PC-9 (cell line): ENCODE results near the gene USP11. TPM values are rescaled to one million over a fixed set of nuclear protein-coding genes. Genes with fewer than 3 reads are reported as not detected.
"Not testable (repeated sequence)": the region's sequence is repeated elsewhere in the genome, so short reads cannot be mapped to it uniquely, and the experiment has no call there.

Experiments used
- BruUV-seq: library from RNA; stranded (reverse); fragments of 400-500 nt; replicated peaks from 2 replicates; lab custom pipeline; 2021; lab: Mats Ljungman, UMichigan
- CTCF ChIA-PET: fragments of 300-600 bp; sonication (Branson Sonifier 250); formaldehyde crosslinking; loops from one replicate; lab custom pipeline; 2022; ENCODE audit warnings: antibody characterized with exemption; lab: Charles Lee
- POLR2A ChIA-PET: fragments of 300-600 bp; sonication (Branson Sonifier 250); formaldehyde crosslinking; loops from one replicate; lab custom pipeline; 2022; ENCODE audit warnings: antibody characterized with exemption; ENCODE audit not compliant: unreplicated experiment; lab: Charles Lee
- DNase-seq, 2 experiments: peaks; one replicate each; pipeline versions ENCODE4 v3.0.0 to v3.0.0-alpha.2; 2015 to 2022; ENCODE audit warnings: mixed read lengths in 1 of 2
- H2AFZ ChIP-seq: fragments of 200-600 bp; sonication (generic); 2 replicates; pipeline ENCODE4 v1.8.1; 2017; ENCODE audit warnings: antibody characterized with exemption
- H3F3A ChIP-seq: fragments of 200-600 bp; sonication (generic); 2 replicates; pipeline ENCODE4 v1.8.1; 2017; ENCODE audit warnings: antibody characterized with exemption, mild to moderate bottlenecking, low read depth; ENCODE audit not compliant: insufficient read depth
- H3K27ac ChIP-seq: fragments of 200-600 bp; sonication (generic); 2 replicates; pipeline ENCODE4 v1.6.1; 2016; ENCODE audit warnings: mixed run types
- H3K27me3 ChIP-seq: fragments of 200-600 bp; sonication (generic); 2 replicates; pipeline ENCODE4 v1.6.1; 2016; ENCODE audit warnings: low read depth, mixed run types; ENCODE audit not compliant: insufficient read depth
- H3K36me3 ChIP-seq: fragments of 200-600 bp; sonication (generic); 2 replicates; pipeline ENCODE4 v1.6.1; 2016; ENCODE audit warnings: low read depth, mixed run types
- H3K4me1 ChIP-seq: fragments of 200-600 bp; sonication (generic); replicated peaks from 2 replicates; pipeline ENCODE4 v1.6.1; 2016; ENCODE audit warnings: mixed run types; ENCODE audit not compliant: insufficient read depth
- H3K4me2 ChIP-seq: fragments of 200-600 bp; sonication (generic); 2 replicates; pipeline ENCODE4 v1.6.1; 2017; ENCODE audit warnings: mixed run types
- H3K4me3 ChIP-seq: fragments of 200-600 bp; sonication (generic); 2 replicates; pipeline ENCODE4 v1.6.1; 2016; ENCODE audit warnings: mixed run types
- H3K79me2 ChIP-seq: fragments of 200-600 bp; sonication (generic); 2 replicates; pipeline ENCODE4 v1.6.1; 2017; ENCODE audit warnings: low read depth, mixed run types
- H3K9me2 ChIP-seq: fragments of 200-600 bp; sonication (generic); 2 replicates; pipeline ENCODE4 v1.8.1; 2017; ENCODE audit warnings: mild to moderate bottlenecking; ENCODE audit not compliant: insufficient read depth
- H3K9me3 ChIP-seq: fragments of 200-600 bp; sonication (generic); 2 replicates; pipeline ENCODE4 v1.8.1; 2016; ENCODE audit warnings: low read depth; ENCODE audit not compliant: insufficient read depth
- H4K20me1 ChIP-seq: fragments of 200-600 bp; sonication (generic); 2 replicates; pipeline ENCODE4 v1.8.1; 2017; ENCODE audit not compliant: insufficient read depth
- CTCF ChIP-seq: fragments of 200-600 bp; sonication (generic); conservative IDR thresholded peaks from 2 replicates; pipeline ENCODE4 v1.6.1; 2017; ENCODE audit warnings: mixed run types, antibody characterized with exemption, mild to moderate bottlenecking, moderate library complexity
- EZH2 ChIP-seq: fragments of 200-600 bp; sonication (generic); IDR thresholded peaks from 2 replicates; pipeline ENCODE4 v1.8.0; 2017; ENCODE audit warnings: antibody characterized with exemption, low read depth
- intact Hi-C: fragments of 100-400 bp; cut with micrococcal nuclease; formaldehyde crosslinking; loops from one replicate; pipeline ENCODE4 v1.10.0; 2022; ENCODE audit not compliant: unreplicated experiment
- total RNA-seq: library from RNA; stranded (reverse); gene quantifications from 2 replicates; pipeline ENCODE4 v1.2.3, GENCODE V29; 2021

The USP11 gene
- total RNA-seq, 1 experiment from 2014 or later = 25.3 TPM

GRCh38 chrX:47278691-47279090 lies 45.9 kb downstream of the USP11 start:
- TF ChIP-seq CTCF (no peak), EZH2 (no peak)
- H3K27ac ChIP-seq = no peak overlapping the region
- H3K9me3 ChIP-seq = no peaks in the 10 kb centered on the region
- H3K4me3 ChIP-seq = no peak overlapping the region
- H3K9me2 ChIP-seq = no peaks in the 10 kb centered on the region
- ChIA-PET CTCF (no interaction called here), POLR2A (no interaction called here)
- DNase-seq = peak in 1 of 2 experiments; percentile 35
- no peak overlapping the region for H2AFZ ChIP-seq
- H4K20me1 ChIP-seq = no peaks in the 10 kb centered on the region
- H3K79me2 ChIP-seq = no peaks in the 10 kb centered on the region
- H3F3A ChIP-seq = no peaks in the 10 kb centered on the region
- intact Hi-C loops = no loop called here
- no peaks in the 10 kb centered on the region for H3K36me3 ChIP-seq
- no TSS peak for BruUV-seq
- H3K27me3 ChIP-seq = no peaks in the 10 kb centered on the region
- H3K4me2 ChIP-seq = no peak overlapping the region
- no peaks in the 10 kb centered on the region for H3K4me1 ChIP-seq

- H3K4me3 ChIP-seq = no peak overlapping the region
- intact Hi-C loops = no loop called here
- no peak overlapping the region for H3K27ac ChIP-seq
- H3K9me3 ChIP-seq = no peaks in the 10 kb centered on the region
- DNase-seq = no peak
- no peak overlapping the region for H3K4me2 ChIP-seq
- no peak for TF ChIP-seq EZH2
- TF ChIP-seq CTCF = no peak
- H3K27me3 ChIP-seq = no peaks in the 10 kb centered on the region
- H4K20me1 ChIP-seq = no peaks in the 10 kb centered on the region
- H3F3A ChIP-seq = no peaks in the 10 kb centered on the region
- BruUV-seq = no TSS peak
- no peaks in the 10 kb centered on the region for H3K9me2 ChIP-seq
- H3K79me2 ChIP-seq = no peaks in the 10 kb centered on the region
- no peaks in the 10 kb centered on the region for H3K4me1 ChIP-seq
- ChIA-PET POLR2A (no interaction called here), CTCF (no interaction called here)
- no peak overlapping the region for H2AFZ ChIP-seq
- H3K36me3 ChIP-seq = no peaks in the 10 kb centered on the region
Measured at GRCh38 chrX:47283015-47283771, 50.4 kb downstream of the USP11 start.

- CTCF ChIA-PET, H3K9me3 ChIP-seq, H2AFZ ChIP-seq, H3F3A ChIP-seq, H3K79me2 ChIP-seq, DNase-seq, H3K27me3 ChIP-seq, H3K4me2 ChIP-seq, H3K4me3 ChIP-seq, H3K9me2 ChIP-seq, H3K36me3 ChIP-seq, H3K27ac ChIP-seq, H4K20me1 ChIP-seq, intact Hi-C loops, H3K4me1 ChIP-seq, BruUV-seq, POLR2A ChIA-PET: not testable (repeated sequence)
- peak; percentile 25; the same call in 1 of the 2 replicates for TF ChIP-seq CTCF
Measured at GRCh38 chrX:47284616-47285015, 51.8 kb downstream of the USP11 start.
